AG04450 (cell line): ENCODE data around the gene CST2. TPM values are rescaled to one million over a fixed set of nuclear protein-coding genes. Genes with fewer than 3 reads are reported as not detected.

Source experiments
- CTCF ChIA-PET: fragments of 300-600, 350-600 bp; formaldehyde crosslinking; extraction: SDS; loops from one replicate; lab custom pipeline; 2022; ENCODE audit warnings: antibody characterized with exemption, inconsistent platforms; lab: Charles Lee
- POLR2A ChIA-PET: fragments of 350-600 bp; formaldehyde crosslinking; extraction: SDS; loops from one replicate; lab custom pipeline; 2021; ENCODE audit warnings: antibody characterized with exemption, inconsistent platforms; lab: Yijun Ruan, JAX
- DNase-seq: peaks from one replicate; pipeline ENCODE4 v3.0.0-alpha.2; 2011; ENCODE audit warnings: low read depth, low spot score
- H3K27ac ChIP-seq: one replicate; pipeline ENCODE4 v1.5.1; 2012; ENCODE audit warnings: low read depth, low read length, control low read depth
- H3K27me3 ChIP-seq: one replicate; pipeline ENCODE4 v1.6.0; 2012; ENCODE audit warnings: low read length; ENCODE audit not compliant: control insufficient read depth, insufficient read depth
- H3K4me3 ChIP-seq: 2 replicates; pipeline ENCODE4 v1.5.1; 2011; ENCODE audit warnings: mild to moderate bottlenecking, low read depth, low read length, control low read depth
- H3K9me3 ChIP-seq: 2 replicates; pipeline ENCODE4 v1.5.1; 2012; ENCODE audit warnings: low read length; ENCODE audit not compliant: control insufficient read depth, insufficient read depth
- CTCF ChIP-seq: IDR thresholded peaks from 2 replicates; pipeline ENCODE4 v1.5.1; 2011; ENCODE audit warnings: low read depth, low read length, control low read depth, inconsistent platforms
- polyA minus RNA-seq: library from RNA; depleted of rRNA, polyadenylated mRNA; stranded (reverse); fragments of >200 nt; gene quantifications from 2 replicates; pipeline ENCODE4 v1.2.3, GENCODE V29; 2011; rRNA and poly(A)+ RNA removed
- polyA plus RNA-seq: library from polyadenylated mRNA; depleted of rRNA; stranded (reverse); fragments of >200 nt; gene quantifications from 2 replicates; pipeline ENCODE4 v1.2.3, GENCODE V29; 2011; rRNA removed

CST2 gene
- not detected in 2 replicates for polyA plus RNA-seq
- polyA minus RNA-seq = not detected in 2 replicates

- ChIA-PET POLR2A (no interaction called here), CTCF (no interaction called here)
- Histone ChIP-seq H3K4me3 (no peak within 1 kb of the TSS), H3K27ac (no peak within 1 kb of the TSS), H3K27me3 (no peaks in the 10 kb centered on the region), H3K9me3 (no peaks in the 10 kb centered on the region)
- DNase-seq = no peak
- TF ChIP-seq CTCF = no peak
These were observed at the start of gene CST2 for GRCh38 chr20:23826541-23827021. TSS of gene CST2 (minus strand) at chr20:23826729. CDS start at chr20:23826660, 69 bp downstream.

GRCh38 chr20:23875606-23876237, 49.2 kb upstream of the CST2 start:
- TF ChIP-seq CTCF = no peak
- ChIA-PET POLR2A (no interaction called here), CTCF (no interaction called here)
- no peaks in the 10 kb centered on the region for H3K27me3 ChIP-seq
- no peaks in the 10 kb centered on the region for H3K9me3 ChIP-seq
- H3K4me3 ChIP-seq = no peak overlapping the region
- H3K27ac ChIP-seq = no peak overlapping the region
- no peak for DNase-seq

- H3K9me3 ChIP-seq = no peaks in the 10 kb centered on the region
- CTCF ChIA-PET = no interaction called here
These were observed 48.2 kb upstream of the CST2 start for GRCh38 chr20:23874747-23875146.

GRCh38 chr20:23873370-23874015, 47.0 kb upstream of the CST2 start:
- H3K9me3 ChIP-seq = no peaks in the 10 kb centered on the region
- DNase-seq = no peak
- no peak overlapping the region for H3K4me3 ChIP-seq
- POLR2A ChIA-PET = no interaction called here
- TF ChIP-seq CTCF = no peak
- CTCF ChIA-PET = no interaction called here
- H3K27me3 ChIP-seq = no peaks in the 10 kb centered on the region
- no peak overlapping the region for H3K27ac ChIP-seq

More at GRCh38 chr20:23874747-23875146, 48.2 kb upstream of the CST2 start:
- no peak for TF ChIP-seq CTCF
- H3K27me3 ChIP-seq = no peaks in the 10 kb centered on the region
- no peak overlapping the region for H3K27ac ChIP-seq
- no peak for DNase-seq
- POLR2A ChIA-PET = no interaction called here
- no peak overlapping the region for H3K4me3 ChIP-seq

- no peak overlapping the region for H3K4me3 ChIP-seq
- DNase-seq = no peak
- H3K27me3 ChIP-seq = no peaks in the 10 kb centered on the region
- ChIA-PET CTCF (no interaction called here), POLR2A (no interaction called here)
- H3K9me3 ChIP-seq = no peaks in the 10 kb centered on the region
- H3K27ac ChIP-seq = no peak overlapping the region
- no peak for TF ChIP-seq CTCF
These were observed 45.5 kb upstream of the CST2 start for GRCh38 chr20:23872065-23872464.
